ENCODE data around the gene WRNIP1. TPM values are rescaled to one million over a fixed set of nuclear protein-coding genes. Genes with fewer than 3 reads are reported as not detected.

The WRNIP1 gene
- total RNA-seq, 4 donors from 2014 or later = 66.0 to 75.6 (median 69.9) TPM

DNA sequence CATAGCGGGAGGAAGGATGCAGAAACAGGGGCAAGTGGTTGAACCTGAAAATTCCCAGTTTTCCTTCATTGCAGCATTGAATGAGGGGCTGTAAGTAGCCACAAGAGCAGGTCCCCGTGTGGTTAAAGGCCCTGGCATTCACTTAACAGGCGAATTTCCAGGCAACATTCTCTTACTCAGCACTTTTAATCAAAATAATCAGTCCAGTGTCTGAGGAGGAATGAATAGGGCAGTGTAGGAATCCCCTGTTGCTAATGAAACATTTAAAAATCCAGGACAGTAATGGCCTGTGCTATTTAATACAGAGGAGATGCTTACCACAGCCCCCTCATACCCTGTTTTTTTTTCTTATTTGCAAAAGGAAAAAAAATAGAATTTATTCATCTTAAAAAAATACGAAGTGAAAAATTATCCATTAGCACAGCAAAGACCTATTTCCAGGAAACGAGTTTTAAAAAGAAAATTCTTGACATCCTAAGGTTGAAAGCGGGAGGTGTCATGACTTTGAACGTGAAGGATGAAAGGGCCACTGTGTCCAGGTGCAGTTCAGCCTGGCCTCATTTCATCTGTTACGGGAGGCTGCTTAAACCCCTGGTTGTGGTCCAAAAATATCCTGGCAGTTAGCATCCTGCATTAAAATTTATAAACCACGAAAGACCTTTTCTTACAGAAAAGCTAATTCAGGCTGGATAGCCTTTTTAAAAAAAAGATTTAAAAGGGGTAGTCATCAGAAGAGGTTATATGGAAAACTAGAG lies 34.7 kb upstream of the WRNIP1 start:
- intact Hi-C loops (cut with DNase I) = no loop called here
- WGBS, 2 donors = 68 to 76% methylated on average over 9 of the region's 9 CpGs
- H3K9me3 ChIP-seq = no peaks in the 10 kb centered on the region
- H3K4me1 ChIP-seq = peaks cover 0 to 22% (median 0%) of the 10 kb centered on the region in 3 donors
- TF ChIP-seq, protein P1, sequence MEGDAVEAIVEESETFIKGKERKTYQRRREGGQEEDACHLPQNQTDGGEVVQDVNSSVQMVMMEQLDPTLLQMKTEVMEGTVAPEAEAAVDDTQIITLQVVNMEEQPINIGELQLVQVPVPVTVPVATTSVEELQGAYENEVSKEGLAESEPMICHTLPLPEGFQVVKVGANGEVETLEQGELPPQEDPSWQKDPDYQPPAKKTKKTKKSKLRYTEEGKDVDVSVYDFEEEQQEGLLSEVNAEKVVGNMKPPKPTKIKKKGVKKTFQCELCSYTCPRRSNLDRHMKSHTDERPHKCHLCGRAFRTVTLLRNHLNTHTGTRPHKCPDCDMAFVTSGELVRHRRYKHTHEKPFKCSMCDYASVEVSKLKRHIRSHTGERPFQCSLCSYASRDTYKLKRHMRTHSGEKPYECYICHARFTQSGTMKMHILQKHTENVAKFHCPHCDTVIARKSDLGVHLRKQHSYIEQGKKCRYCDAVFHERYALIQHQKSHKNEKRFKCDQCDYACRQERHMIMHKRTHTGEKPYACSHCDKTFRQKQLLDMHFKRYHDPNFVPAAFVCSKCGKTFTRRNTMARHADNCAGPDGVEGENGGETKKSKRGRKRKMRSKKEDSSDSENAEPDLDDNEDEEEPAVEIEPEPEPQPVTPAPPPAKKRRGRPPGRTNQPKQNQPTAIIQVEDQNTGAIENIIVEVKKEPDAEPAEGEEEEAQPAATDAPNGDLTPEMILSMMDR (IDR thresholded peaks at IDR 0.05) = no peak
- TF ChIP-seq POLR2A (IDR thresholded peaks at IDR 0.05) = no peak
- H3K36me3 ChIP-seq = no peaks in the 10 kb centered on the region
- no peaks in the 10 kb centered on the region for H3K27me3 ChIP-seq
- no peak for DNase-seq
- no peak overlapping the region for H3K27ac ChIP-seq
- no peak overlapping the region for H3K4me3 ChIP-seq

DNA sequence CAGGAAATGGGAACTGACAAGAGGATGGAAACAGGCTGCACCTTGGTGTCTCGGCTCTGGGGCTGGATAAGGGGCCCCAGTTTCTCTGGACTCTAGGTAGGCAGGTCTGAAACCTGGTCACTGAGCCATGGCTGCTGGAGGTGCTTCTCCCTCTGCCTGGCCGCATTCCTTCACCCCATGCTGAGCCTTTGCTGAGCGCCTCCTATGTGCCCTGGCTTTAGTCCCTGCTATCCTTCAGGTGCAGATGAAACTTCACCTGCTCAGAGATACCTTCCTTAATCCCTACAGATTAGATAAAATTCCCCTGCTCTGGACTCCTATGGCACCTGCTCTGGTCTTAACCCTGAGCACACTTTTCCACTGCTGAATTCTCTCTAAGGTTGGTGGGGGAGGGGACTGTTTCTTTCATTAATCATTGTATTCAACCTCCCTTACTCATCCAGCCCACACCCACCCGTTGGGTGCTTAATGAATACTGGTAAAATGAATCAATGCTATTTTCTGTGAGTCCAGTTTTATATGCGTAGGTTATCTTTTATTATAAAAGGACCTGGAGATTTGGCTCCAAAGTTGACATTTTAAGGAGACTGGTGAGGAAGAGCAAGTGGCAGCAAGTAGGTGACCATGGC lies 33.8 kb upstream of the WRNIP1 start:
- Histone ChIP-seq H3K4me1 (peaks cover 0 to 22% (median 0%) of the 10 kb centered on the region in 3 donors), H3K9me3 (no peaks in the 10 kb centered on the region), H3K36me3 (no peaks in the 10 kb centered on the region), H3K27me3 (no peaks in the 10 kb centered on the region), H3K4me3 (no peak overlapping the region), H3K27ac (no peak overlapping the region)
- TF ChIP-seq, protein P1 (IDR thresholded peaks at IDR 0.05) = no peak
- no peak for TF ChIP-seq POLR2A (IDR thresholded peaks at IDR 0.05)
- no peak for DNase-seq
- WGBS, 2 donors = 64 to 70% methylated on average over 4 to 5 of the region's 5 CpGs
- intact Hi-C loops (cut with DNase I) = no loop called here

DNA sequence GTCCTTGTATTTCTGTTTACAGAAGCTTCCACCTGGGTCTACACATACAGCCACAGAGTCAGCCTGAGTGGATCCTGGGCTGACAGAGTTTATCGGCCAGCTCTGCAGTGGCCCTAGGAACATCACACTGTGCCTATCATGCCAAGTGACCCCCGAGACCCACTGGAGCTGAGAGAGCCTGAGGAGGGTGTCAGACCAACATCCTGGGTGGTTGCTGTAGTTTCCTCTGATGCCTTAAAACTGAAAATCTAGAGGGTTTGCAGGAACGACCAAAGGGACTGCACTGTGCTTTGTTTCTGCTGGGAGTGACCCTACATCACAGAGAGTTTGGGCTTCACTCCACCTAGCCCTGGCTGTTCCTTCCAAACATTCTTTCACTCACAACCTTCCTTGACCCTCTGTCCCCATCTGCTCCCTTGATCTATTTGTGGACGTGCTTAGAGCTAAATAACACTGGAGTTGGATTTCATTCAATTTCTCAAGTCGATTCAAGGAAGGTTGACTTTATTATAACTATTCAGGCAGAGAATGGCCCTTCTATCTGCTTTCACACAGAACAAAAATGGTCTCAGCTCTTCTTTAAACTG lies 32.6 kb upstream of the WRNIP1 start:
- peaks cover 0 to 22% (median 0%) of the 10 kb centered on the region in 3 donors for H3K4me1 ChIP-seq
- peak overlapping the region in 1 of 4 donors; percentile 26 for H3K27ac ChIP-seq
- no peak for TF ChIP-seq POLR2A (IDR thresholded peaks at IDR 0.05)
- TF ChIP-seq, protein P1 (IDR thresholded peaks at IDR 0.05) = no peak
- intact Hi-C loops (cut with DNase I) = no loop called here
- H3K4me3 ChIP-seq = no peak overlapping the region
- no peaks in the 10 kb centered on the region for H3K27me3 ChIP-seq
- DNase-seq = no peak
- no peaks in the 10 kb centered on the region for H3K9me3 ChIP-seq
- no peaks in the 10 kb centered on the region for H3K36me3 ChIP-seq
- WGBS, 2 donors = 51 to 62% methylated on average over 5 of the region's 5 CpGs

DNA sequence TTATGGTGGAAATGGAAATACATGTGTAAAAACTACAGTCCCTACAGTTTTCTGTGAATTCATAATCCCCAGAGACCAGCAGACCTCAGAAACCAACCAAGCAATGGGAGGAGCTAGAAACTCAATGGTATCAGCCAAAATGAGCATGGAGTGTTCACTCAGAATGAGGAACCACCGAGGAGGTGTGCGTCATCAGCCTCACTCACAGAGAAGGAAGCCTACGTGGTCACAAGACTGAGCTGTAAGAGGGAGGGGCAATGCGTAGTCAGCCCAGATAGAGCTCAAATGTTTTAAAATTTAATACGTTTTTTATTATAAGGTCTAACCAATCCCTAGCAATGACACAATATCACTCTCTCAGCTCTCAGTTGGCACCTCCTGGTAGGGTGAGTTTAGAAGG lies 31.9 kb upstream of the WRNIP1 start:
- no peaks in the 10 kb centered on the region for H3K9me3 ChIP-seq
- peak; percentile 15 for DNase-seq
- 72 to 74% methylated on average over 5 of the region's 5 CpGs for WGBS, 2 donors
- no peak overlapping the region for H3K4me3 ChIP-seq
- no peak for TF ChIP-seq POLR2A (IDR thresholded peaks at IDR 0.05)
- TF ChIP-seq, protein P1 (IDR thresholded peaks at IDR 0.05) = no peak
- peak overlapping the region in 2 of 4 donors; percentile 12 to 26 for H3K27ac ChIP-seq
- H3K36me3 ChIP-seq = no peaks in the 10 kb centered on the region
- H3K4me1 ChIP-seq = peaks cover 0 to 22% (median 0%) of the 10 kb centered on the region in 3 donors
- no peaks in the 10 kb centered on the region for H3K27me3 ChIP-seq
- intact Hi-C loops (cut with DNase I) = no loop called here

Data from esophagus squamous epithelium (tissue), 5 donors.